Measurements from ENCODE around the gene SP140.

GRCh38 chr2:230322561-230323384 lies 97.2 kb downstream of the SP140 start:
- TF ChIP-seq POLR2A (IDR thresholded peaks at IDR 0.05) (no peak), CTCF (IDR thresholded peaks at IDR 0.05) (no peak)

Data from suprapubic skin (tissue), 3 donors.